D341Med (cell line): ENCODE results near the gene BST1.

ENCODE experiments used
- DNase-seq: peaks from one replicate; pipeline ENCODE4 v3.0.0; 2012; ENCODE audit warnings: low spot score

Gene BST1

GRCh38 chr4:15702941-15703403 is at the start of gene BST1:
Gene BST1 (plus strand): TSS chr4:15703065. CDS start chr4:15703145, 80 bp downstream.
- no peak for DNase-seq

- DNase-seq = no peak
These were observed 49.4 kb upstream of the BST1 start for GRCh38 chr4:15653420-15653819.

- no peak for DNase-seq
These were observed 48.8 kb upstream of the BST1 start for GRCh38 chr4:15653864-15654592.

- DNase-seq = peak; percentile 86
These were observed 48.2 kb upstream of the BST1 start for GRCh38 chr4:15654593-15655222.

GRCh38 chr4:15655223-15656037 is 47.4 kb upstream of the BST1 start, which contains the start of gene FBXL5:
Gene FBXL5 (minus strand): TSS chr4:15655357. CDS start chr4:15655287, 70 bp downstream.
- DNase-seq = peak; percentile 100

- no peak for DNase-seq
These were observed 46.8 kb upstream of the BST1 start for GRCh38 chr4:15656038-15656470.

- DNase-seq = no peak
These were observed 45.5 kb upstream of the BST1 start for GRCh38 chr4:15657366-15657765.

- DNase-seq = no peak
These were observed 44.6 kb upstream of the BST1 start for GRCh38 chr4:15658136-15658770.

- DNase-seq = no peak
These were observed 44.1 kb upstream of the BST1 start for GRCh38 chr4:15658781-15659180.

- no peak for DNase-seq
These were observed 42.9 kb upstream of the BST1 start for GRCh38 chr4:15659768-15660570.

- DNase-seq = no peak
These were observed 37.0 kb upstream of the BST1 start for GRCh38 chr4:15665753-15666365.

GRCh38 chr4:15667006-15667405 is 35.9 kb upstream of the BST1 start:
- DNase-seq = no peak

- DNase-seq = no peak
These were observed 34.1 kb upstream of the BST1 start for GRCh38 chr4:15668566-15669435.

- no peak for DNase-seq
These were observed 32.3 kb upstream of the BST1 start for GRCh38 chr4:15670576-15670975.

- DNase-seq = no peak
These were observed 30.8 kb upstream of the BST1 start for GRCh38 chr4:15672101-15672500.

- DNase-seq = no peak
These were observed 29.5 kb upstream of the BST1 start for GRCh38 chr4:15673337-15673736.

- no peak for DNase-seq
These were observed 28.8 kb upstream of the BST1 start for GRCh38 chr4:15674046-15674445.

- DNase-seq = no peak
These were observed 27.9 kb upstream of the BST1 start for GRCh38 chr4:15674926-15675325.

GRCh38 chr4:15675356-15675755 is 27.5 kb upstream of the BST1 start:
- no peak for DNase-seq

GRCh38 chr4:15676039-15676438 is 26.8 kb upstream of the BST1 start:
- no peak for DNase-seq
